Effector memory CD8-positive, alpha-beta T cell (primary cell): ENCODE data around the gene RBMS2.

Experiments
- ATAC-seq: fragments of 150-1000 bp; cut with Tn5 transposase; replicated peaks from 2 replicates; pipeline ENCODE4 v1.10.0; 2021; ENCODE audit warnings: mild to moderate bottlenecking, moderate library complexity
- DNase-seq, 3 experiments: peaks; one replicate each; pipeline ENCODE4 v3.0.0; 2021
- H3K27ac Mint-ChIP-seq, 2 donors: one replicate each; pipeline ENCODE4 v1.8.0; 2022; ENCODE audit warnings: mild to moderate bottlenecking in 2 of 2, mixed read lengths in 2 of 2, moderate library complexity in 2 of 2
- H3K27me3 Mint-ChIP-seq, 2 donors: one replicate each; pipeline ENCODE4 v1.8.0; 2022; ENCODE audit warnings: mixed read lengths in 2 of 2
- H3K36me3 Mint-ChIP-seq: one replicate; pipeline ENCODE4 v1.8.0; 2022; ENCODE audit warnings: mild to moderate bottlenecking, moderate library complexity, mixed read lengths; ENCODE audit not compliant: insufficient read depth
- H3K4me1 Mint-ChIP-seq, 2 donors: one replicate each; pipeline ENCODE4 v1.8.0; 2022; ENCODE audit warnings: low read depth in 2 of 2, mixed read lengths in 2 of 2
- H3K4me3 Mint-ChIP-seq, 2 donors: one replicate each; pipeline ENCODE4 v1.8.0; 2022; ENCODE audit warnings: mild to moderate bottlenecking in 2 of 2, mixed read lengths in 2 of 2, moderate library complexity in 2 of 2
- H3K9me3 Mint-ChIP-seq, 2 donors: one replicate each; pipeline ENCODE4 v1.8.0; 2022; ENCODE audit warnings: mixed read lengths in 2 of 2

RBMS2 gene

GRCh38 chr12:56601503-56601902 is 79.9 kb downstream of the RBMS2 start:
- Mint-ChIP-seq H3K27ac (peak overlapping the region in 1 of 2 donors; percentile 63), H3K4me1 (peaks cover 0 to 2% of the 10 kb centered on the region in 2 donors), H3K27me3 (no peaks in the 10 kb centered on the region), H3K4me3 (no peak overlapping the region), H3K36me3 (peaks cover 98% of the 10 kb centered on the region), H3K9me3 (no peaks in the 10 kb centered on the region)
- peak in 2 of 3 experiments; percentile 19 to 26 for DNase-seq
- ATAC-seq: no peak

GRCh38 chr12:56602239-56602638 is 80.6 kb downstream of the RBMS2 start:
- H3K9me3 Mint-ChIP-seq: no peaks in the 10 kb centered on the region
- peaks cover 100% of the 10 kb centered on the region for H3K36me3 Mint-ChIP-seq
- ATAC-seq (no peak), DNase-seq (no peak)
- H3K4me3 Mint-ChIP-seq: no peak overlapping the region
- no peaks in the 10 kb centered on the region for H3K27me3 Mint-ChIP-seq
- peaks cover 0 to 2% of the 10 kb centered on the region in 2 donors for H3K4me1 Mint-ChIP-seq
- H3K27ac Mint-ChIP-seq: peak overlapping the region in 1 of 2 donors; percentile 54

GRCh38 chr12:56604355-56604754 is 82.7 kb downstream of the RBMS2 start:
- Mint-ChIP-seq H3K27ac (peak overlapping the region in 1 of 2 donors; percentile 8), H3K9me3 (no peaks in the 10 kb centered on the region), H3K4me3 (no peak overlapping the region), H3K27me3 (no peaks in the 10 kb centered on the region), H3K36me3 (peaks cover 100% of the 10 kb centered on the region), H3K4me1 (no peaks in the 10 kb centered on the region)
- DNase-seq: no peak
- no peak for ATAC-seq

GRCh38 chr12:56614627-56615026 is 93.0 kb downstream of the RBMS2 start:
- Mint-ChIP-seq H3K9me3 (no peaks in the 10 kb centered on the region), H3K27me3 (no peaks in the 10 kb centered on the region), H3K36me3 (peaks cover 96% of the 10 kb centered on the region), H3K4me1 (peaks cover 6 to 23% of the 10 kb centered on the region in 2 donors), H3K4me3 (no peak overlapping the region), H3K27ac (peak overlapping the region; percentile 7 to 41)
- ATAC-seq: no peak
- no peak for DNase-seq

GRCh38 chr12:56616244-56616643 is 94.6 kb downstream of the RBMS2 start:
- H3K36me3 Mint-ChIP-seq: peaks cover 96% of the 10 kb centered on the region

GRCh38 chr12:56616925-56617324 is 95.3 kb downstream of the RBMS2 start:
- Mint-ChIP-seq H3K36me3 (peaks cover 90% of the 10 kb centered on the region), H3K4me1 (peaks cover 14 to 30% of the 10 kb centered on the region in 2 donors), H3K9me3 (no peaks in the 10 kb centered on the region), H3K4me3 (no peak overlapping the region), H3K27me3 (no peaks in the 10 kb centered on the region), H3K27ac (peak overlapping the region; percentile 81 to 86)
- DNase-seq: no peak
- ATAC-seq: no peak

More at GRCh38 chr12:56616244-56616643, 94.6 kb downstream of the RBMS2 start:
- no peak overlapping the region for H3K4me3 Mint-ChIP-seq
- H3K27me3 Mint-ChIP-seq: no peaks in the 10 kb centered on the region
- DNase-seq: no peak
- H3K4me1 Mint-ChIP-seq: peaks cover 14 to 33% of the 10 kb centered on the region in 2 donors
- peak overlapping the region; percentile 38 to 49 for H3K27ac Mint-ChIP-seq
- no peaks in the 10 kb centered on the region for H3K9me3 Mint-ChIP-seq
- no peak for ATAC-seq

- H3K27ac Mint-ChIP-seq: peak overlapping the region in 1 of 2 donors; percentile 77
- H3K36me3 Mint-ChIP-seq: peaks cover 67% of the 10 kb centered on the region
Measured at GRCh38 chr12:56622535-56622934, 100.9 kb downstream of the RBMS2 start.

GRCh38 chr12:56626701-56627100 is 105.1 kb downstream of the RBMS2 start:
- Mint-ChIP-seq H3K36me3 (peaks cover 59% of the 10 kb centered on the region), H3K27ac (peak overlapping the region in 1 of 2 donors; percentile 73), H3K9me3 (no peaks in the 10 kb centered on the region), H3K27me3 (no peaks in the 10 kb centered on the region), H3K4me3 (no peak overlapping the region), H3K4me1 (peaks cover 51 to 67% of the 10 kb centered on the region in 2 donors)
- ATAC-seq (no peak), DNase-seq (no peak)

More at GRCh38 chr12:56622535-56622934, 100.9 kb downstream of the RBMS2 start:
- Mint-ChIP-seq H3K27me3 (no peaks in the 10 kb centered on the region), H3K4me1 (peaks cover 39 to 59% of the 10 kb centered on the region in 2 donors), H3K9me3 (no peaks in the 10 kb centered on the region), H3K4me3 (peak overlapping the region in 1 of 2 donors; percentile 5)
- DNase-seq: no peak
- ATAC-seq: no peak

- peaks cover 59 to 67% of the 10 kb centered on the region in 2 donors for H3K4me1 Mint-ChIP-seq
- H3K27me3 Mint-ChIP-seq: no peaks in the 10 kb centered on the region
- peaks cover 49% of the 10 kb centered on the region for H3K36me3 Mint-ChIP-seq
- H3K9me3 Mint-ChIP-seq: no peaks in the 10 kb centered on the region
- H3K27ac Mint-ChIP-seq: peak overlapping the region; percentile 83 to 95
- peak overlapping the region; percentile 82 to 95 for H3K4me3 Mint-ChIP-seq
- DNase-seq (peak; percentile 65 to 71 (median 69)), ATAC-seq (peak; percentile 55)
Measured at GRCh38 chr12:56628671-56629458, 107.2 kb downstream of the RBMS2 start.

GRCh38 chr12:56629459-56630179 is 108.0 kb downstream of the RBMS2 start:
- DNase-seq (peak in 2 of 3 experiments; percentile 15 to 31), ATAC-seq (peak; percentile 20)
- peaks cover 59 to 66% of the 10 kb centered on the region in 2 donors for H3K4me1 Mint-ChIP-seq
- peaks cover 44% of the 10 kb centered on the region for H3K36me3 Mint-ChIP-seq
- no peaks in the 10 kb centered on the region for H3K9me3 Mint-ChIP-seq
- peak overlapping the region; percentile 82 to 95 for H3K4me3 Mint-ChIP-seq
- H3K27me3 Mint-ChIP-seq: no peaks in the 10 kb centered on the region
- H3K27ac Mint-ChIP-seq: peak overlapping the region; percentile 83 to 95

- ATAC-seq (peak; percentile 75), DNase-seq (peak; percentile 73 to 75 (median 74))
- Mint-ChIP-seq H3K9me3 (no peaks in the 10 kb centered on the region), H3K27me3 (no peaks in the 10 kb centered on the region), H3K4me3 (peak within 1 kb of the TSS; percentile 95 to 100), H3K36me3 (peaks cover 45% of the 10 kb centered on the region), H3K27ac (peak within 1 kb of the TSS; percentile 83 to 95), H3K4me1 (peaks cover 61 to 70% of the 10 kb centered on the region in 2 donors)
Measured at GRCh38 chr12:56630180-56630632, 108.6 kb downstream of the RBMS2 start, which contains the start of gene BAZ2A. Gene BAZ2A, minus strand, starts transcription at chr12:56630326. Its CDS starts 12,796 bp downstream, at chr12:56617530.

GRCh38 chr12:56631790-56632700 is 110.4 kb downstream of the RBMS2 start:
- H3K36me3 Mint-ChIP-seq: peaks cover 50% of the 10 kb centered on the region
- H3K9me3 Mint-ChIP-seq: no peaks in the 10 kb centered on the region
- H3K27me3 Mint-ChIP-seq: no peaks in the 10 kb centered on the region
- ATAC-seq (no peak), DNase-seq (peak in 2 of 3 experiments; percentile 12 to 27)
- H3K27ac Mint-ChIP-seq: peak overlapping the region in 1 of 2 donors; percentile 84
- peaks cover 65 to 72% of the 10 kb centered on the region in 2 donors for H3K4me1 Mint-ChIP-seq
- peak overlapping the region; percentile 95 to 100 for H3K4me3 Mint-ChIP-seq
